Bone marrow (tissue), 2 donors: ENCODE results near the gene RUNX3.
A peak's percentile ranks its signal among the peaks of the same experiment; 100 is the strongest.
"Not testable (repeated sequence)": the region's sequence is repeated elsewhere in the genome, so short reads cannot be mapped to it uniquely, and the experiment has no call there.

Source experiments
- DNase-seq, 2 donors: peaks; one replicate each; lab custom pipeline; 2025; lab: John Stamatoyannopoulos, UW

The RUNX3 gene

GRCh38 chr1:24900985-24901781 lies 28.9 kb downstream of the RUNX3 start:
- DNase-seq = no peak

- no peak for DNase-seq
Observed at GRCh38 chr1:24900486-24900849, 29.6 kb downstream of the RUNX3 start.

GRCh38 chr1:24899581-24900485 lies 30.2 kb downstream of the RUNX3 start:
- DNase-seq = no peak

- no peak for DNase-seq
Observed at GRCh38 chr1:24898909-24899439, 31.1 kb downstream of the RUNX3 start.

GRCh38 chr1:24898152-24898908 lies 31.7 kb downstream of the RUNX3 start:
- peak in 1 of 2 donors; percentile 47 for DNase-seq

GRCh38 chr1:24897263-24898151 lies 32.6 kb downstream of the RUNX3 start:
- no peak for DNase-seq

GRCh38 chr1:24896596-24897262 lies 33.3 kb downstream of the RUNX3 start:
- DNase-seq = no peak

GRCh38 chr1:24896176-24896575 lies 33.9 kb downstream of the RUNX3 start:
- no peak for DNase-seq

- DNase-seq = no peak
Observed at GRCh38 chr1:24895511-24895910, 34.6 kb downstream of the RUNX3 start.

- no peak for DNase-seq
Observed at GRCh38 chr1:24894002-24894401, 36.1 kb downstream of the RUNX3 start.

- DNase-seq = no peak
Observed at GRCh38 chr1:24893431-24893830, 36.6 kb downstream of the RUNX3 start.

- DNase-seq = no peak
Observed at GRCh38 chr1:24892188-24893153, 37.6 kb downstream of the RUNX3 start.

- not testable (repeated sequence) for DNase-seq
Observed at GRCh38 chr1:24891367-24891766, 38.7 kb downstream of the RUNX3 start.

- DNase-seq = no peak
Observed at GRCh38 chr1:24890887-24891286, 39.2 kb downstream of the RUNX3 start.

GRCh38 chr1:24888971-24889676 lies 41.0 kb downstream of the RUNX3 start:
- no peak for DNase-seq

GRCh38 chr1:24888061-24888970 lies 41.8 kb downstream of the RUNX3 start:
- DNase-seq = no peak

GRCh38 chr1:24886241-24886640 lies 43.8 kb downstream of the RUNX3 start:
- no peak for DNase-seq

GRCh38 chr1:24884751-24885150 lies 45.3 kb downstream of the RUNX3 start:
- no peak for DNase-seq
